Raji (cell line): ENCODE data around the gene NPAS2.

Source experiments
- POLR2A ChIP-seq: IDR thresholded peaks from 2 replicates; pipeline ENCODE4 v1.6.1; 2011; ENCODE audit warnings: low read depth, low read length, control low read depth; ENCODE audit not compliant: insufficient read depth

NPAS2 gene

DNA sequence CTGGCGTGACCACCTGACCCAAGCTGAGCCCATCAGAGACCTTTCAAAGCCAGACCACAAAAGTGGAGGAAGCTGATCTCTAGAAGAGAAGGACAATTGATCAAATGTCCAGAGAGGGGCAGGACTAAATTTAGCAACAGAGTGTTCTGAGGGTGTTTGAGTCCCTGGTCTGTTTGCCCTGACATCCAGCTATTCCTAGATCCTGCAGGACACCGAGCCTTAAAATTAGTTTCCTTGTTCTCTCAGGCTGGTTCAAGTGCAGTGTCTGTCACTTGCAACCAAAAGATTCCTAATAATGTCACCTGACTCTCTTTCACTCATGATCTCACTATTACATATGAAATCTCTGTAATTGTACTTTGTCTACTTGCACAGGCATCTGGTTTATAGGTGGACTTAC is 33.0 kb upstream of the NPAS2 start:
- no peak for TF ChIP-seq POLR2A

DNA sequence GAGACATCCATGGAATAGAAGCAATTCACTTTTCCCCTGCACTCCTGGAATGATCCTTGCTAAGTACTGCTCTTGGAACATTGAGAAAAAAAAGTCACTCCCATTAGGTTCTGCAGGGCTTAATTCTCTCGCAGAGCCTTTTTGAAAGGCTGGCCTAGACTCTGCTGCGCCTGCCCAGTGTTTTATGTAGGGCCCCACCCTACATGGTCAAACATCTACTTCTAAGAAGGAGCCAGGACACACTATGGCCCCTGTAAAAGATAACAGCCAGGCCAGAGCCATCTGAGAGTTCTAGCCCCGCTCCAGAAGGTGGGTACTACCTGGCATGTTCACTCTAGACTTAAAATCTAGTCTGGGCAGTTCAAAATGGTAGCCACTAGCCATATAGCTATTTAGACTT is 30.6 kb upstream of the NPAS2 start:
- TF ChIP-seq POLR2A = no peak

DNA sequence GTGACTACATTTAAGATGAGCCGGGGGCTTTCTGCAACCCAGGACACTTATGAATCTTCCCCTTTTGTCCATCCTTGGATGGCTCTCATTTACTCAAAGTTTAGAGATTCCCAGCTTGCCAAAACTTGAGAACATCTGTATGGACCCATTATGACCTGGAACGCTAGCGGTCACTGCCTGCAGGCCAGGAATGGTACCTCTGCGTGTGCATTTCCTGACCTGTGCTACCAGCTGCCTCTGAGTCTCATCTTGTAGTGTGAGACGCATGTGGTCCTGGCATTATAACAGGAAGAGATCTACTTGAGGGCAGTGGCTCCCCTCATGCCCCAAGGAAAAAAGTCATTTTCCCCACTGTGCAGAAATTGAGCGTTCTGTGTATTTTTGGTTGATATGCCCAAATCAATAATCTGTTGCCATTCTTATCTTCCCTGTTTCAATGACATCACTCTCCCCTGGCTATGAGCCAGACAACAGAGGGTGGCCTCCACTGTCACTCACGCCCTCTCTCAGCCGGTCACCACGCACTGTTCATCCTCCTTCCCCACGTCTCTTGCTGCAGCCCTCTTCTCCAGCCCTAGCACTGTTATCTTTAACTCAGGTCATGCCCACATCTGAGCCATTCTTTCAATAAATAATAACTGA is 28.5 kb upstream of the NPAS2 start:
- TF ChIP-seq POLR2A = no peak

DNA sequence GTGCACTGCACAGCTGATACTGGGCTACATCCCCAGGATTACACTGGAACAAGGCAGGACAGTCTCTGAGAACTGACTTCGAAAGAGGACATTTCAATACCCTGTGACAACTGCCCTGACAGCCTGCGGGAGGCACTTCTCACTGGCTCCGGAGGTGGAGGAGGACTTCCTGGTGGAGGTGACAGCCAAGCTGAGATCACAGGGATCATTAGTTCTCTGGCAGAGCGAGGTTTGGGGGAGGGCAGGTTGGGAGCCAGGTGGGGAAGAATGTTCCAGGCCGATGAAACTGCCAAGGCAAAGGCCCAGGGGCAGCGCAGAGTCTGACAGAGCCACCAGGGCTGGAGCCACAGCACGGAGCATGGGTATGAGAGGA is 28.0 kb upstream of the NPAS2 start:
- TF ChIP-seq POLR2A = no peak

DNA sequence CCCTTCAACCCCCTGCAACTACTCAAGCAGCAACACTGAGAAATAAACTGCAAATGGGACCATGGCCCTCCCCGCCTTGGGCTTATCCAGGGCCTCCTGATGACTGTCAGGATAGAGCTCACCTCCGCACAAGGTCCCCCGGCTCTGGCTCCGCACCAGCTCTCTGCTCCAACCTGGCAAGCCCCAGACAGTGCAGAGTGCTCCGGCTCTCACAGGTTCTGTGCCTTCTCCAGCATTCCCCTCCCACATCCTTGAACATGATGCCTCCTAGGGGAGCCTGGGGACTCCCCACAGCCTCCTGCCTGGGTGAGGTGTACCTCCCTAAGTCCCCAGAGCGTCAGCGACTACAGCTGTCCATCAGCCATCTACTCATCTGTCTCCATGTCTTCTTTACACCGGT is 26.7 kb upstream of the NPAS2 start:
- TF ChIP-seq POLR2A = no peak

DNA sequence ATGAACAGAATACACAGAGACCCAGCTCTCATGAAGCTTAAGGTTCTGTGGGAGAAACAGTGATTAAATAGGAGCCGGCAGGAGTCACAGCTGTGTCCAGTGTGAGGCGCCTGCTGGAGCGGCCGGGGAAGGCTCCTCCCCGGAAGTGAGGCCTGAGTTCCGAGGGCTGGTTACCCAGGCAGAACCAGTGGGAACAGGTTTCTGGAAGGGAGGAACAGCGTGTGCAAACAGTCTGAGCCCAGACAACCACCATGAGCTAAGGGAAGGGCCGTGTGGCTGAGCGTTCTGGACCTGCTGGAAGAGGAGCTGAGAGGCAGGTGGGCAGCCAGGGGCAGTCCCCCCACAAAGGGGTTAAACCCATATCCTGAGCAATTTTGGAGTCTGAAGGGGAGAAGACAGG is 26.0 kb upstream of the NPAS2 start:
- TF ChIP-seq POLR2A = no peak

DNA sequence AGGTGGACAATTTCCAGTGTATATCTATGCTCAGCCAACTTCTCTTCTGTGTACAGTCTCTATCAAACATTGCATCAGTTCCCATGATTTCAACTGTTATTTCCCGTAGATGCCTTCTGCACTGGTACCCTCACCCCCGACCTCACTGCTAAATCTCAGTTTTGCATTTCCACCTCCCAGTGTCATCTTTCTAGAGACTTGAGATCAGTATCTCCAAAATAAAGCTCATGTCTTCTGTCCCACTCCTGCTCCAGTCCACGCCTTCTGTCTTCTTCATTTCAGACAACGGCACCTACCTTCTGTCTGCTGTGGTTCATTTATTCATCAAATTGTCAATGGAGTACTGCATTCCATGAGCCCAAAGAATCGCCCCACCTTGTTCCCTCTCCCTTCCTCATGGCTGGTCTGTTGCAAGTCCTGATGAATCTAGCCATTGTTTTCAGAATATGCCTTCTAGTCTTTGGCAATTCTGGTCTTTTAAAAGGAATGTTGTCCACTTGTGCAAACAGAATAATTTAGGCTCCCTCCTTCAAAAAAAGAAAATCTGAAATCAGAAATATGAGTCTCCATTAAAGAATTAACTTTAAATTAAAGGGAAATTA is 23.3 kb upstream of the NPAS2 start:
- no peak for TF ChIP-seq POLR2A

DNA sequence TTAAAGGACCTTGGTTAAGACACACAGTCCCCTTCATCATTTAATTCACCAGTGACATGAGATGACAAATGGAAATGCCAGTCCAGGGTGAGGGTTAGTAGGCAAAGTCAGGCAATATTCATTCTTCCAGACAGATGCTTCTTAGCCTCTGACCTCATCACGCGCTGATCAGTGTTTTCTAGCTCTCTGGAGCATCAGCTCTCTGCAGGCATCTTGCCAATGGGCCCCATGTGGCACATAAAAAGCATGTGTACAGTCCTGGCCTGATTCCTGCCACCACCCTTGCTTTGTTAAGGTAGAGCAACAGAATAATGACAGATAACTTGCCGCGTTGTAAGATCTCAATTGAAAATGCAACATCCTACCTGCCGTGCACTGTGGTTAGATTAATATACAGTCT is 20.3 kb upstream of the NPAS2 start:
- TF ChIP-seq POLR2A = no peak

DNA sequence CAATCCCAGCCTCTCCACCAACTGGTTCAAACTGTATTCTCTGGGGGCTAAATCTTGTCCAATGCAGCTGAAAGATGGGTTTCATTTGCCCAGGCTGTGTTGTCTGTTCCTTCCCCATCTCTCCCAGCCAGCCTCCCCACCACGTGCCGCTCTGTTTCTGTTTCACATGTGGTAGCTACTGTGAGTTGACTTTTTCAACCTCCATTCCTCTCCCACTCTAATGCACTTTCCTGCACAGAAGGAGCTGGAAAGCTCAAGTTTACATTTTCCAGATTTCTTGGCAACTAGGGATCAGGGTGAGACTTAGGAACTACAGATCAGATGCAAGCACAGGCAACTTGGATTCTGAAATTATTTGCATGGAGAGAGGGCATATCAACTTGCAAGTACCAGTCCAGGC is 19.0 kb upstream of the NPAS2 start:
- no peak for TF ChIP-seq POLR2A

DNA sequence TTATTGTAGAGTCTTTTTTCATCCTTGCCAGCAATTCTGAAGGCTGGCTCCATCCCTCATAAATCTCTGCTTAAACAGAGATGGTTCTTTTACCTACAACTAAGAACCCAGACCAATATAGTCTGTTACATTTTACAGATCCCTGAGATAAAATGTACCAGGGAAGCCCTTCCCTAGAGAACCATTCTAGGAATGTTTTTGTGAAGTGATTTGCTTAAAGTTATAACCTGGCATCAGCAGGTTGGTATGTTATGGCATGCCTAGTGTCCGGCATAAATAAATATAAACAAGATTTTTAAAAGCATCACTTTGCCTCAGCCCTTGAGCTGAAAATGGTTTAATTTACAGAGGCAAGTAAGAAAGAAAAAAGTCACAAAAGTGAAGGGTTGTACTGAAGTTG is 18.5 kb upstream of the NPAS2 start:
- no peak for TF ChIP-seq POLR2A

DNA sequence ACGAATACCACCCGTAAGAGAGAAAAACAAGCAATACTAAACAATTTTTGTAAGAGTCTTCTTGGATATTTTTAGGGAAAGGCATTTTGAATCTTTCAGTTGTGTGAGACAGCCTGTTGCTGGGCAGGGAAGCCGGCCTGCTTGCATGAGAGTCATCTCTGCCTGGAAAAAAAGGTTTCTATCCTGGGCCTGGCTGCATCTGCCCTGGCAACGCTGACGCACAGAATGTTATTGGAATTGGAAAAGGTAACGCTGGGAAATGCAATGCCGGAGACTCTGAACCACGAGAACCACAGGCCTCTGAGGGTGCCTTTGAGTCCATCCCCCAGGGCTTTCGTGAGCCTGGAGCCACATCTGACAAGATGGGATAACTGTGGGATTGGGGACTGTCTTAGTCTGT is 17.9 kb upstream of the NPAS2 start:
- TF ChIP-seq POLR2A = no peak

DNA sequence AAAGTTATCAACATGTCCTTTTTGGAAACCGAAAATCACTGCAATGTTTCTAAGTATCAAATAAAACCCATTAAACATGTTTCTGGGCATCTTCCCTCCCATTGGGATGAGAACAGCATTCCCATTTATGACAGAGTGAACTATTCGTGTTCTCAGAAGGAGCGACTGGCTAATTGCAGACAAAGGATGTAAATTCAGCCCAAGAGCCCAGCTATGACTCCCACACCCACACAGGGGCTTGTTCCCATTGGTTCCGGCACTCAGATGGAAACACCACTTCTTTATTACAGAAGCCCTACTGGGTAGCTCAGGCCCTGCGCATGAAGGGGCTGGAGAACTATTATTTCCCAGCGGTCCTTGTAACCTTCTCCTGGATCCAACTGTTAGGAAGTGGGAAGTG is 16.6 kb upstream of the NPAS2 start:
- no peak for TF ChIP-seq POLR2A

DNA sequence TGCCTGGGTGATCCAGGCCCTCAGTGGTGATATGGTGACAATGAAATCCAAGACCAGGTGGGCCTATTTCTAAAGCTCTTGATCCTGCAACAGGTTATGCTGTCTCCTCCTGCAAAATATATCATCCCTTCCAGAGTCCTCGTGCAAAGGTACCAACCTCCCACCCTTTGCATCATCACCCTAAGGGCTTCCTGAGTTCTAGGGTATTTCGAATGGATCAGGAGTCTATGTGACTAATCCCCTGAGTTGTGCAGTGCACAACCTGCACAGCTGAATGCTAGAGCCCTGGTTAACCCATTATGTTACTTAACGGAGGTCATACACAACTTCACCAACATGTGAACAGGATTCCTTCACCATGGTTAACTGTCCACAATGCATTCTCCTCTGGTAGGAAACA is 13.4 kb upstream of the NPAS2 start:
- TF ChIP-seq POLR2A = no peak

DNA sequence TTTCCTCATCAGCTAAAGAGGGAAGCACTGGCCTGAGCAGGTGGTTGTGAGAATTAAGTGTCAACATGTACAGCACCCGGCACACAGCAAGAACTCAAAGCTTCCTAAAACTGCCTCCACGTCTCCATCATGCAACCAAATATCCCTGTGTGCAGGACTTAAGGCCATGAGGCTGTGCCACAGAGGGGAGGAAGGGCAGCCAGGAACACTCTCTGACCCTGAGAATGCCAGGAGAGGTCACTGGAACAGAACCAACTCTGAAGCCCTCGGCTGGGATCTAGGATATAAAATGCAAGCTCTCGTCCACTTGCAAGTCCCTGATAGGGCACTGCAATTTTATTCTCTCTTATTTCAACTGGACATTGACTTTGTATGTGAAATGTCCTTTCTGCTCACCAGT is 12.2 kb upstream of the NPAS2 start:
- no peak for TF ChIP-seq POLR2A

DNA sequence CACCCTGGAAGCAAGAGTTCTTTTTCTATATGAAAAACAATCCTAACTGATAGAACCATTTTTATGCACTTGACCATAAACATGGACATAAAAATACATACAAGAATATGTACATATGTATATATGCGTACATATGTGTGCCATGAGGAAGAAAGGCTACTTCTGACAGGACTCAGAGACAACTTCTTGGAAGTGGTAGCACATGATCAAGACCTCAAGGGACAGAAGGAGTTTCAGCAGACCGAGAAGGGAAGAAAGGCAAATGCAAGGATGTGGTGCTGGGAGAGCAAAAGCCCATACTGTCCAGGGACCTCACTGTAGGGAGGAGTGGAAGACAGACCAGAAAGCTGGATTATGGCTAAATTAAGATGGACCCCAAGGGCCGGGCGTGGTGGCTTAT is 11.4 kb upstream of the NPAS2 start:
- no peak for TF ChIP-seq POLR2A

DNA sequence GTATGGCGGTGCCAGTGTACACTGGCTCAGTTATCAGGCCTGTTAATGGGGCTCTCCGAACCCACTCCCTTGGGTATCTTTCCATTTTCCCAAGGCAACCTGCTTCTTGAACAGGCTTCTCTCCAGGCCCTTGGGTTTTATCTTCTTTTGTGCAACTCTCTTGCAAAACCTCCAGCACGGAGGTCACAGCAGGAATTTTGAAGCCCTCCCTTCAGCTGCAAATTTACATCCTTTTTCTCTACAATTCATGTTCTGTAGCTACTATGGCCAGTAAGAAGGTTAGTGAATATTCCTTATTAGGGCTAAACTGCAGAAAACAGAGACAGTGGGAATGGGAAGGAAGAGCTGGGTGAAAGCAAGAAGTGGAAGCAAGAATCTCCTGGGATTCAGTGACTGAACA is 10.4 kb upstream of the NPAS2 start:
- no peak for TF ChIP-seq POLR2A

DNA sequence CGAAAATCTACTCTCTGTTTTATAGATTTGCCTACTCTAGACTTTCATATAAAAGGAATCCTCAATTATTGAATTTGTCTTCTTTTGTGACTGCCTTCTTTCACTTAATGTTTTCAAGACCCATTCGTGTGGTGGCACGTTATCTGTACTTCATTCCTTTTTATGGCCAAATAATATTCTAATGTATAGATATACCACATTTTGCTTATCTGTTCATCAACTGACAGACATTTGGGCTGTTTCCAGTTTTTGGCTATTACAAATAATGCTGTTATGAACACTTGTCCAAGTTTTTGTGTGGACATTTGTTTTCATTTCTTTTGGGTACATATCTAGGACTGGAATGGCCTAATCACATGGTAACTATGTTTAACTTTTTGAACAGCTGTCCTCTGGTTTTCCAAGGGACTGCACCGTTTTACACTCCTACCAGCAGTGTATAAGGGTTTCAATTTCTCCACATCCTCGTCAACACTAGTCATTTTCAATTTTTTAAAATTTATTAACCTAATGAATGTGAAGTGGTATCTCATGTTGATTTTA is 9.3 kb upstream of the NPAS2 start:
- TF ChIP-seq POLR2A = no peak
